BE2C (cell line): ENCODE measurements around the gene CENPP.
"Not testable (repeated sequence)": the region's sequence is repeated elsewhere in the genome, so short reads cannot be mapped to it uniquely, and the experiment has no call there.

ENCODE experiments used
- DNase-seq: peaks from one replicate; pipeline ENCODE4 v3.0.0-alpha.2; 2020
- H3K27me3 ChIP-seq: fragments of 250-450 bp; sonication (Bioruptor Pico); 2 replicates; pipeline ENCODE4 v1.5.1; 2020; ENCODE audit warnings: mild to moderate bottlenecking
- H3K36me3 ChIP-seq: fragments of 250-450 bp; sonication (Bioruptor Pico); 2 replicates; pipeline ENCODE4 v1.5.1; 2020; ENCODE audit warnings: mild to moderate bottlenecking
- H3K4me1 ChIP-seq: fragments of 250-450 bp; sonication (Bioruptor Pico); 2 replicates; pipeline ENCODE4 v1.5.1; 2020
- H3K4me3 ChIP-seq: 2 replicates; pipeline ENCODE4 v1.5.1; 2011; ENCODE audit warnings: low read depth, low read length
- H3K9me3 ChIP-seq: fragments of 250-450 bp; sonication (Bioruptor Pico); 2 replicates; pipeline ENCODE4 v1.5.1; 2020
- CTCF ChIP-seq: IDR thresholded peaks from 2 replicates; pipeline ENCODE4 v1.5.1; 2012; ENCODE audit warnings: mild to moderate bottlenecking, low read depth, low read length

The CENPP gene

GRCh38 chr9:92561374-92562330 lies 235.9 kb downstream of the CENPP start:
- no peak for TF ChIP-seq CTCF
- Histone ChIP-seq H3K4me1 (no peaks in the 10 kb centered on the region), H3K4me3 (no peak overlapping the region), H3K9me3 (no peaks in the 10 kb centered on the region), H3K36me3 (no peaks in the 10 kb centered on the region), H3K27me3 (no peaks in the 10 kb centered on the region)
- no peak for DNase-seq

GRCh38 chr9:92562461-92562967 lies 236.8 kb downstream of the CENPP start:
- Histone ChIP-seq H3K36me3 (no peaks in the 10 kb centered on the region), H3K4me3 (no peak overlapping the region), H3K27me3 (no peaks in the 10 kb centered on the region), H3K4me1 (no peaks in the 10 kb centered on the region), H3K9me3 (no peaks in the 10 kb centered on the region)
- TF ChIP-seq CTCF: no peak
- DNase-seq: no peak

DNA sequence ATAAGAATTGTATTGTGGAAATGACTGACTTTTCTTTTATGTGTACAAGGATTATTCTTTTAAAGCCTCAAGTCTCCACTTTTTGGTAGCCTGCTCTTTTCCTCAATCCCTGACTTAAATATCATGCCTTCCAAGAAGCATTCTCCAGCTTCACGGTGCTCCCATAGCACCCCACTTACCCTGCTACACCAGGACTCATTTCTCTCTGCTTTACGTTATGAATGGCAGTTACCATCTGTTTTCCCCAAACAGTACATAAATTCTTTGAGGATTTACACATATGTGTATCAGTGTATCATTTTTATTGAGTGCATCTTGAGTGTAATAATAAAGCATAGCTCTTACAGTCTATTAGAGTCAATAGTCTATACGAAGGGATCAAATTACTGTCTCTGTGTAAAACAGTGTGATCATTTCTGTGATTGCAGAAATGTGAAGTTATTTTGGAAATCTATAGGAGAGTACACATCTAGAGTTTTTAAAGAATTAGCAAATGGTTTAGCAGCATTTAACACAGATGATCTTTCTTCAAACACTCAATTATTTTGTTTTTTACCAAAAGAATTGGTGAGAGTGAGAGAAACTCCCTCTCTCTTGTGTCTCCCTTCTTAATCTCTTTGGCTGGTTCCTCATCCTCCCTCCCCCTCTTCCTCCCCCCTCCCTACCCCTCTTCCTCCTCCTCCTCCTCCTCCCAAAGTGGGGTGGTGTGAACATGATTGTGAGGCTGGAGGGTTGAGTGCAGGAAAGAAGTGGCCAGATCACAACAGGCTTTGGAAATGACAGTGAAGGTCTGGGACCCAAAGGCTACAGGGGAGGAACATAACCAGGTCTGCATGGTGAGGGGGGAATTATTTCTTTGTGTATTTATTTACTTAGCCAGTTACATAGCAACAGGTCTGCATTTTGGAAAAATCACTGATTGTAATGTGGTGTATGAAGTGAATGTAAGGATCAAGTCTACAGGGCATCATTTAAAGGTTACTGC lies 237.7 kb downstream of the CENPP start:
- Histone ChIP-seq H3K9me3 (no peaks in the 10 kb centered on the region), H3K27me3 (no peaks in the 10 kb centered on the region), H3K36me3 (no peaks in the 10 kb centered on the region), H3K4me1 (no peaks in the 10 kb centered on the region), H3K4me3 (no peak overlapping the region)
- TF ChIP-seq CTCF: no peak
- DNase-seq: no peak

GRCh38 chr9:92564504-92564903 lies 238.8 kb downstream of the CENPP start:
- Histone ChIP-seq H3K4me3 (no peak overlapping the region), H3K36me3 (no peaks in the 10 kb centered on the region), H3K4me1 (no peaks in the 10 kb centered on the region), H3K27me3 (no peaks in the 10 kb centered on the region), H3K9me3 (no peaks in the 10 kb centered on the region)
- no peak for TF ChIP-seq CTCF
- no peak for DNase-seq

DNA sequence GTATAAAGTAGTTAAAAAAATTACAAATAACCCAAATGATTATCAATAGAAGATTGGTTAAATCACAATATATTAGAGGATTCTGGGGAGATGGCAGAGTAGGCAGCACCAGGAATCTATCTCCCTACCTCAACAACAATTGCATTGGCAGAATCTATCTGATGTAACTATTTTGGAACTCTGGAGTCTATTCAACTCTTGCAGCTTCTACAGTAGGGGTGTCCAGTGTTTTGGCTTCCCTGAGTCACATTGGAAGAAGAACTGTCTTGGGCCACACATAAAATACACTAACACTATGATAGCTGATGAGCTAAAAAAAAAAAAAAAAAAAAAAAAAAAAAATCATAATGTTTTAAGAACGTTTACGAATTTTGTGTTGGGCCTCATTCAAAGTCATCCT lies 239.2 kb downstream of the CENPP start:
- Histone ChIP-seq H3K36me3 (no peaks in the 10 kb centered on the region), H3K4me3 (no peak overlapping the region), H3K4me1 (no peaks in the 10 kb centered on the region), H3K9me3 (no peaks in the 10 kb centered on the region), H3K27me3 (no peaks in the 10 kb centered on the region)
- TF ChIP-seq CTCF: no peak
- DNase-seq: no peak

GRCh38 chr9:92571871-92572270 lies 246.1 kb downstream of the CENPP start:
- H3K4me3 ChIP-seq, H3K27me3 ChIP-seq, H3K36me3 ChIP-seq, H3K9me3 ChIP-seq, DNase-seq, H3K4me1 ChIP-seq: not testable (repeated sequence)

- H3K4me1 ChIP-seq, H3K9me3 ChIP-seq, H3K4me3 ChIP-seq, H3K36me3 ChIP-seq, H3K27me3 ChIP-seq, DNase-seq: not testable (repeated sequence)
These were observed 247.9 kb downstream of the CENPP start for GRCh38 chr9:92573612-92574011.
